OCI-LY1 (cell line): ENCODE measurements around the gene FRS2.

Experiments used
- H2AFZ ChIP-seq: fragments of 200-600 bp; sonication (generic), shearing (Covaris generic); 2 replicates; pipeline ENCODE4 v1.6.0; 2014; ENCODE audit warnings: antibody characterized with exemption, mild to moderate bottlenecking, low read length
- H3F3A ChIP-seq: fragments of 200-600 bp; sonication (generic), shearing (Covaris generic); 2 replicates; pipeline ENCODE4 v1.6.0; 2014; ENCODE audit warnings: mild to moderate bottlenecking, antibody characterized with exemption, low read length, moderate library complexity; ENCODE audit not compliant: insufficient read depth
- H3K27ac ChIP-seq: fragments of 200-600 bp; sonication (generic); 2 replicates; pipeline ENCODE4 v1.5.1; 2014; ENCODE audit warnings: low read length, mixed run types, mild to moderate bottlenecking, low read depth; ENCODE audit not compliant: poor library complexity, severe bottlenecking
- H3K27me3 ChIP-seq: fragments of 200-600 bp; sonication (generic); 2 replicates; pipeline ENCODE4 v1.6.0; 2014; ENCODE audit warnings: antibody characterized with exemption, mild to moderate bottlenecking, low read length, moderate library complexity; ENCODE audit not compliant: insufficient read depth
- H3K36me3 ChIP-seq: fragments of 200-600 bp; sonication (generic); 2 replicates; pipeline ENCODE4 v1.6.1; 2014; ENCODE audit warnings: mild to moderate bottlenecking, antibody characterized with exemption, low read length, moderate library complexity, mixed read lengths; ENCODE audit not compliant: insufficient read depth
- H3K4me1 ChIP-seq: fragments of 200-600 bp; sonication (generic); 2 replicates; pipeline ENCODE4 v1.5.1; 2014; ENCODE audit warnings: mild to moderate bottlenecking, low read length, moderate library complexity; ENCODE audit not compliant: insufficient read depth, severe bottlenecking
- H3K4me2 ChIP-seq: fragments of 200-600 bp; sonication (generic), shearing (Covaris generic); 2 replicates; pipeline ENCODE4 v1.6.1; 2014; ENCODE audit warnings: low read length
- H3K4me3 ChIP-seq: fragments of 200-600 bp; sonication (generic); 2 replicates; pipeline ENCODE4 v1.5.1; 2014; ENCODE audit warnings: low read length, low read depth, mild to moderate bottlenecking, mixed read lengths; ENCODE audit not compliant: poor library complexity, severe bottlenecking
- H3K79me2 ChIP-seq: fragments of 200-600 bp; shearing (Covaris generic); 2 replicates; pipeline ENCODE4 v1.6.1; 2016; ENCODE audit warnings: mixed run types, low read length, mixed read lengths; ENCODE audit not compliant: insufficient read depth
- H3K9ac ChIP-seq: fragments of 200-600 bp; sonication (generic), shearing (Covaris generic); 2 replicates; pipeline ENCODE4 v1.6.1; 2014; ENCODE audit warnings: mild to moderate bottlenecking, low read length, mixed read lengths
- H3K9me2 ChIP-seq: fragments of 200-600 bp; sonication (generic), shearing (Covaris generic); 2 replicates; pipeline ENCODE4 v1.6.1; 2014; ENCODE audit warnings: low read depth, mild to moderate bottlenecking, low read length, mixed read lengths
- H3K9me3 ChIP-seq: fragments of 200-600 bp; shearing (Covaris generic); 2 replicates; pipeline ENCODE4 v1.6.1; 2014; ENCODE audit warnings: low read length, mixed read lengths
- H4K20me1 ChIP-seq: fragments of 200-600 bp; sonication (generic), shearing (Covaris generic); 2 replicates; pipeline ENCODE4 v1.6.0; 2016; ENCODE audit warnings: mild to moderate bottlenecking, low read length; ENCODE audit not compliant: insufficient read depth
- EZH2 ChIP-seq: fragments of 200-600 bp; sonication (generic), shearing (Covaris generic); IDR thresholded peaks from 2 replicates; pipeline ENCODE4 v1.8.0; 2017; ENCODE audit warnings: borderline replicate concordance, mixed run types, mild to moderate bottlenecking, antibody characterized with exemption, low read length, moderate library complexity, mixed read lengths
- TF ChIP-seq, protein P1 (sequence below): fragments of 200-600 bp; sonication (generic), shearing (Covaris generic); IDR thresholded peaks from 2 replicates; pipeline ENCODE4 v1.5.1; 2017; ENCODE audit warnings: mild to moderate bottlenecking, antibody characterized with exemption, low read length, moderate library complexity, mixed read lengths

Gene FRS2

DNA sequence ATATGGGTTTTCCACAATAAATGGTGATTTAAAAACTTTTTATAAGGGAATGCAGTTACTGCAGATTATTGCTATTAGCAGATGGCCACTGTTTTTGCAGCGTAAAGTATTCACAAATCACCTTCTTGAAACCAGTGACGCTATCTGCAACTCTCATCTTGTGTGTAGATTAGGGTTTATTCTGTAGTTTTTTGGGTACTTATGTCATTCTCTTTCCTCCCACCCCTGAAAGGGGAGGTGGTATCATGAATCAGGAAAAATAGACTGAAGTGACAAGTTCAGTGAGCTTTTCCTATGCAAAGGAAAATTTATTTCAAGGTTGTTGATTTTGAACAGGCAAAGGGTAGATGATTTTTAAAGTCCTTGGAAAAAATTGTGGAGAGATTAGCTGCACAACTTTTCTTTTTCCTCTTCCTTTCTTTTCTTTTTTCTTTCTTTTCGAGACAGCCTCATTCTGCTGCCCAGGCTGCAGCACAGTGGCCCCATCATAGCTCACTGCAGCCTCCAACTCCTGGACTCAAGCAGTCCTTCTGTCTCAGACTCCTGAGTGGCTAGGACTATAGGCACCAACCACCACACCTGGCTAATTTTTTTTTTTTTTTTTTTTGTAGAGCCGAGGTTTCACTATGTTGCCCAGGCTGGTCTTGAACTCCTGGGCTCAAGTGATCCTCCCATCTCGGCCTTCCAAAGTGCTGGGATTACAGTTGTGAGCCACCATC lies 1.6 kb downstream of the FRS2 start:
- no peaks in the 10 kb centered on the region for H3F3A ChIP-seq
- TF ChIP-seq, protein P1, sequence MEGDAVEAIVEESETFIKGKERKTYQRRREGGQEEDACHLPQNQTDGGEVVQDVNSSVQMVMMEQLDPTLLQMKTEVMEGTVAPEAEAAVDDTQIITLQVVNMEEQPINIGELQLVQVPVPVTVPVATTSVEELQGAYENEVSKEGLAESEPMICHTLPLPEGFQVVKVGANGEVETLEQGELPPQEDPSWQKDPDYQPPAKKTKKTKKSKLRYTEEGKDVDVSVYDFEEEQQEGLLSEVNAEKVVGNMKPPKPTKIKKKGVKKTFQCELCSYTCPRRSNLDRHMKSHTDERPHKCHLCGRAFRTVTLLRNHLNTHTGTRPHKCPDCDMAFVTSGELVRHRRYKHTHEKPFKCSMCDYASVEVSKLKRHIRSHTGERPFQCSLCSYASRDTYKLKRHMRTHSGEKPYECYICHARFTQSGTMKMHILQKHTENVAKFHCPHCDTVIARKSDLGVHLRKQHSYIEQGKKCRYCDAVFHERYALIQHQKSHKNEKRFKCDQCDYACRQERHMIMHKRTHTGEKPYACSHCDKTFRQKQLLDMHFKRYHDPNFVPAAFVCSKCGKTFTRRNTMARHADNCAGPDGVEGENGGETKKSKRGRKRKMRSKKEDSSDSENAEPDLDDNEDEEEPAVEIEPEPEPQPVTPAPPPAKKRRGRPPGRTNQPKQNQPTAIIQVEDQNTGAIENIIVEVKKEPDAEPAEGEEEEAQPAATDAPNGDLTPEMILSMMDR = no peak
- no peak for TF ChIP-seq EZH2
- peak overlapping the region; percentile 92; the same call in 1 of the 2 replicates for H3K9ac ChIP-seq
- H3K79me2 ChIP-seq = peaks cover 60% of the 10 kb centered on the region
- H3K4me3 ChIP-seq = peak overlapping the region; percentile 97
- no peaks in the 10 kb centered on the region for H4K20me1 ChIP-seq
- H3K4me1 ChIP-seq = peaks cover 53% of the 10 kb centered on the region
- no peaks in the 10 kb centered on the region for H3K9me3 ChIP-seq
- H3K4me2 ChIP-seq = peak overlapping the region; percentile 99
- H3K27ac ChIP-seq = no peak overlapping the region
- no peak overlapping the region for H2AFZ ChIP-seq
- H3K36me3 ChIP-seq = no peaks in the 10 kb centered on the region
- no peaks in the 10 kb centered on the region for H3K27me3 ChIP-seq
- H3K9me2 ChIP-seq = no peaks in the 10 kb centered on the region

DNA sequence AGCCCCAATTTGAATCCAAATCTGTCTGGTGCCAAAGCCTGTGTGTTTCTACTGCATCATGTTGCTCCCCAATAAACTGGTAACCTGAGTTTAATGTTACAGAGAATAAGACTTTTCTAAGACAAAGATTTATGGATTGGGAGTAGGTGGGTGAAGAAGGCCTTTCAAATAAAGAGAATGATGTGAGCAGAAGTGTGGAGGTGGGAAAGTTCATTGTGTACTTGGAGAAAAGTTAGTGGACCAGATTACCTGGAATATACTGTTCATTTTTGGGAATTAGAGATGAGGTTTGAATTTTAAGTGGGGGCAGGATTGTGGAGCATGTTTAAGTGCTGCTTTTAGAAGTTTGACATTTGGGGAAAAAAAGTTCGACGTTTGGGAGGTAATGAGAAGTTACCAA lies 3.1 kb downstream of the FRS2 start:
- TF ChIP-seq, protein P1 = no peak
- no peak for TF ChIP-seq EZH2
- Histone ChIP-seq H3F3A (no peaks in the 10 kb centered on the region), H3K79me2 (peaks cover 69% of the 10 kb centered on the region), H3K9ac (no peak overlapping the region), H4K20me1 (no peaks in the 10 kb centered on the region), H2AFZ (no peak overlapping the region), H3K27ac (no peak overlapping the region), H3K36me3 (no peaks in the 10 kb centered on the region), H3K9me2 (no peaks in the 10 kb centered on the region), H3K4me2 (no peak overlapping the region; the same call in 1 of the 2 replicates), H3K9me3 (no peaks in the 10 kb centered on the region), H3K4me1 (peaks cover 42% of the 10 kb centered on the region), H3K4me3 (no peak overlapping the region), H3K27me3 (no peaks in the 10 kb centered on the region)

DNA sequence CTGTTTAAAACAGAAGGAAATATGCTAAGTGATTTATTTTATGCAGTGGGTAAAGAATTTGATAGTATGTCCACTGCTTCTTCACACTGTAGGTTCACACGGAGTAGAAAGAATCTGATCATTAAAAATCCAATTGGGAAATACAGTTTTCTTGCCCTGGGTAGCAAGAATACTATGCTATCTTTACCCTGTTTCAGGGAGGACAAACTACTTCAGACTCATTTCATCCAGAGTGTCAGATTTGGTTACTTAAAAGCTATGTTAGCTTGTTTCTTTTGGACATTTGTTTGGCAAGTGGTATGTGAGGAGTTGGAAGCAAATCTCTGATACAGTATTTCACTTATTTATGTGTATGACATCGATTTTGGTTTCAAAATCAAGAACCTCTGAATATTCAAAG lies 4.3 kb downstream of the FRS2 start:
- no peak overlapping the region for H2AFZ ChIP-seq
- no peak overlapping the region for H3K9ac ChIP-seq
- no peaks in the 10 kb centered on the region; the same call in 1 of the 2 replicates for H3K36me3 ChIP-seq
- H3K9me3 ChIP-seq = no peaks in the 10 kb centered on the region
- H3K4me3 ChIP-seq = no peak overlapping the region
- peaks cover 79% of the 10 kb centered on the region for H3K79me2 ChIP-seq
- H3F3A ChIP-seq = no peaks in the 10 kb centered on the region
- H4K20me1 ChIP-seq = no peaks in the 10 kb centered on the region
- no peaks in the 10 kb centered on the region for H3K9me2 ChIP-seq
- H3K27ac ChIP-seq = no peak overlapping the region
- H3K4me2 ChIP-seq = no peak overlapping the region
- no peaks in the 10 kb centered on the region for H3K27me3 ChIP-seq
- H3K4me1 ChIP-seq = peaks cover 34% of the 10 kb centered on the region
- TF ChIP-seq EZH2 = no peak
- TF ChIP-seq, protein P1 = no peak
